Esophagus muscularis mucosa (tissue), 4 donors: ENCODE data around the gene SLC2A5.

Source experiments
- CTCF ChIP-seq, 3 experiments: fragments of 200-600 bp in 2 of 3; fragments of 450-650 bp in 1 of 3; sonication (generic) in 2 of 3; IDR thresholded peaks; one replicate each; pipeline ENCODE4 v1.5.1; 2017 to 2019; ENCODE audit warnings: antibody characterized with exemption in 3 of 3, mild to moderate bottlenecking in 2 of 3, moderate library complexity in 1 of 3
- EP300 ChIP-seq: sonication (generic); formaldehyde crosslinking; IDR thresholded peaks from one replicate; pipeline ENCODE4 v1.6.1; 2017; ENCODE audit warnings: antibody characterized with exemption
- POLR2AphosphoS5 ChIP-seq, 2 donors: sonication (generic); formaldehyde crosslinking; IDR thresholded peaks; one replicate each; pipeline ENCODE4 v1.6.1; 2017; ENCODE audit warnings: antibody characterized with exemption in 2 of 2

DNA sequence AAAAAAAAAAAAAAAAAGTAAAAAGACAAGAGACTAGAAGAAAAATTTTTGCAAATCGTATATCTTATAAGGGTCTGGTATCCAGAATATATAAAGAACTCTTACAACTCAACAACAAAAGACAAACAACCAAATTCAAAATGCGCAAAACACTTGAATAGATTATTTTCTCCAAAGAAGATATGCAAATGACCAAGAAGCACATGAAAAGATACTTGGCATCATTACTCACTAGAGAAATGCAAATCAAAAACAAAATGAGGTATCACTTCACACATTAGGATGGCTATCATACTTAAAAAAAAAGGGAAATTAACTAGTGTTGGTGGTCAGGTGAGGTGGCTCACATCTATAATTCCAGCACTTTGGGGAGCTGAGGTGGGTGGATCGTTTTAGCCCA is 12.0 kb upstream of the SLC2A5 start:
- TF ChIP-seq POLR2AphosphoS5 (IDR thresholded peaks at IDR 0.05) (no peak), CTCF (IDR thresholded peaks at IDR 0.05) (no peak), EP300 (no peak)
